GM10847 (cell line): ENCODE measurements around the gene AKR1D1.

Source experiments
- POLR2A ChIP-seq: IDR thresholded peaks from 2 replicates; pipeline ENCODE4 v1.6.1; 2011; ENCODE audit not compliant: insufficient read length; ENCODE audit errors: extremely low read depth

AKR1D1 gene, protein sequence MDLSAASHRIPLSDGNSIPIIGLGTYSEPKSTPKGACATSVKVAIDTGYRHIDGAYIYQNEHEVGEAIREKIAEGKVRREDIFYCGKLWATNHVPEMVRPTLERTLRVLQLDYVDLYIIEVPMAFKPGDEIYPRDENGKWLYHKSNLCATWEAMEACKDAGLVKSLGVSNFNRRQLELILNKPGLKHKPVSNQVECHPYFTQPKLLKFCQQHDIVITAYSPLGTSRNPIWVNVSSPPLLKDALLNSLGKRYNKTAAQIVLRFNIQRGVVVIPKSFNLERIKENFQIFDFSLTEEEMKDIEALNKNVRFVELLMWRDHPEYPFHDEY

DNA sequence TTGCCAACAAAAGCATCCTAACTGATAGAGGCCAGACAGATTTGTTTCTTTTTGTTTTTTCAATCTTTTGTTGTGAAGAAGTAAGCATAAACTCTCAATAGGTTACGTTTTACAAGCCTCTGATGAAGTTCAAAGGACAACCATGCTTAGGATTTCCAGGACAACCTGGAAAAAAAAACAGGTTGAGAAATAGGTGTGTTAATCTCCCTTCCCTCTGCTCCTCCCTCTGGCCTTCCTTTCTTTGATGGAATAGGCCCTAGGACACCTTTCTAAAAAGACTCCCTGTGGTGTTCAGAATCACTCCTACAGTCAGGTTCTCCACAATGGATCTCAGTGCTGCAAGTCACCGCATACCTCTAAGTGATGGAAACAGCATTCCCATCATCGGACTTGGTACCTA is at the start of gene AKR1D1:
TSS of gene AKR1D1 (plus strand) at position 264 of the 400 bp plus-strand sequence. CDS start at position 324, 60 bp downstream.
- TF ChIP-seq POLR2A = no peak

DNA sequence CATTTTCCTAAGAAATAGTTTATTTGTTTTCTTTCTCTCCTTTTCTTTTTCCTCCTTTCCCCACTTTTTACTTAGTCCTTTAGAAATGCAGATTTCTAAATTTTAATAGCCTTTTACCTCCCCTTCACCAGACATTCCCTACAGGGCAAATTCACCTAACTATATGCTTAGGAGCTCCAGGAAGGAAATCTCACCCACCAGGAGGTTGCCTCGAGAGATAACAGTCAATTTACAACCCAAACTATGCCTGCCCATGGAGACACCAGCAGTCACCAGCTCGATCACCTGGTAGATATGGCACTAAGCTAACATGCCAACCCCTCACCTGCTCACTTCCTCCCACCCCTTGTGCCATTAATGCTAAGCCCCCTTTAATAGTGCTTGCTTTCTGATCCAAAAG is 49.2 kb upstream of the AKR1D1 start:
- TF ChIP-seq POLR2A = no peak

DNA sequence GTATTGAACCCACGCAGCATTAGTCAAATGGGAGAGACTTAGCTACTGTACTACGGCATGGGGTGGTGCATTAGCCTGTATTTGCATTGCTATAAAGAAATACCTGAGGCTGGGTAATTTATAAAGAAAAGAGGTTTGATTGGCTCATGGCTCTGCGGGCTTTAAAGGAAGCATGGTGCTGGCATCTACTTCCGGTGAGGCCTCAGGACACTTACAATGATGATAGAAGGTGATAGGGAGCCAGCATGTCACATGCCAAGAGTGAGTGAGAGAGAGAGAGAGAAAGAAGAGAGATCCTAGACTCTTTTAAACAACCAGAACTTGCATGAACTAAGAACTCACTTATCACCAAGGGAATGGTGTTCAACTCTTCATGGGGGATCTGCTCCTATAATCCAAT is 47.1 kb upstream of the AKR1D1 start:
- no peak for TF ChIP-seq POLR2A

DNA sequence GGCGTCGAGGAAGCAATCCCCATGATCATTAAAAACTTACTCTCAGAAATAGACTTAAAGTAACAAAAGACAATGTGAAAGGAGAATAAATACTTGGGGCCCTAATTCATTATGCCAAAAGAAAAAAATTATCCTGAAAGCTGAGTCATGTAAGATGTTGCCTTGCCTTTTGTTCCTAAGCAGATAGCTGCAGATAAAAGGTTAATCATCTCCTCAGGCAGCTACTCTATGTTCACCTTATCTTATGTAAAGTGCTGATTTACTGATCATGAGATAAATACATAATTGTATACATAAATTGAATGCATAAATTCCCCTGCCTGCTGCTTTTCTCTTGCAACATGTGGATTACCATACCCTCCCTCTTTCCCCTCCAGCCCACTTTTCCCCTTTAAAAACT is 46.3 kb upstream of the AKR1D1 start:
- TF ChIP-seq POLR2A = no peak

DNA sequence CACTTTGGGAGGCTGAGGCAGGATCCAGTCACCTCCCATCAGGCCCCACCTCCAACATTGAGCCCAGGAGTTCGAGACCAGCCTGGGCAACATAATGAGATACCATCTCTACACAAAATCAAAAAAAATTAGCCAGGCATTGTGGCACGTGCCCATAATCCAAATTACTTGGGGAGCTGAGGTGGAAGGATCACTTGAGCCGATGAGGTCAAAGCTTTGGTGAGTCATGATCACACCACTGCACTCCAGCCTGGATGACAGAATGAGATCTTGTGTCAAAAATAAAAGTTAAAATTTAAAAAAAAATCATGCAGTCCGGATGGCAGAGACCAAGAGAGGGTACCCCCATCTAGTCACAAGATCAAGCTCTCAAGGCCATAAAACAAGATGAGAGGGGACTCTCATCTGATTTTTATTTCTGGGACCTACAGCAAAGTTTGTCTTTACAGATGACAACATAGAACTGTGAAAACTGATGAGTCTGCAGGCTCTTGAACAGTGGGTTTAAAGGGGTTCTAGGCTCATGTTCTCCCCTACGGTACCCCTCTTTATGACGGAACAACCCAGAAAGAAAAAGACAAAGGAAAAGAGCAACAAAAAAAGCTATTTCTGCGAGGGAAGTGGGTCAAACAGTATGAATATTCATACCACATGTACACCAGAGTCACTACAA is 45.4 kb upstream of the AKR1D1 start:
- no peak for TF ChIP-seq POLR2A

DNA sequence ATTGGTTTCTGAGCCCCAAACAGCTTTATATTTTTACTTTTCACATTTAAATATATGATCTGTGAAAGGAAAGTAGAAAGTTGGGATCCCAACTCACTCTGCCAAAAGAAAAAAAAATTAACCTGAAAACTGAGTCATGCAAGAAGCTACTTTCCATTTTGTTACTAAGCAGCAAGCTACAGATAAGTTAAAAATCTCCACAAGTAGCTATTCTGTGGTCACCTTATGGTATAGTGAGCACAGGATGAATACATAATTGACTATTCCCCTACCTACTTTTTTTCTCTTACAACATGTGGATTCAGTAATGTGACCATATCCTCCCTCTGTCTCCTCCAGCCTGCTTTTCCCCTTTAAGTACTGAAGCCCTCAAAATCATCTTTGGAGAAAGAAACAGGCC is 44.1 kb upstream of the AKR1D1 start:
- no peak for TF ChIP-seq POLR2A

DNA sequence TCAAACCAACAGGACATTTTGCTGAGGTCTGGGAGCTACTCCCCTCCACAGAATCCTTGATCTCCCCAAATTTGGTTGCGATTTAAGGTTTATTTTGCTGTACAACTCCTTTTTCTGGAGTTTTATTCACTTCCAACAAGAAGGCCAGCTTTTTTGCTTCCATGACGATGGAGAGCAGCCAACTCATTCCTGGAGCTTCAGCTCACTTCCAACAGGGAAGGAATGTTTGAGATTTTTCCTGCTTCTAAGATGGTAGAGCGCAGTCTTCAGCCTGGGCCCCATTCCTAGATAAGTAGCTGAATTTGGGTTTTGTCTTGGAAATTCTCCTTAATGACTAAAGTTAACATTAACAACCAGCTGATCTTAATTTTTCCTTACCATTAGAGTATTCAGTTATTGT is 43.5 kb upstream of the AKR1D1 start:
- TF ChIP-seq POLR2A = no peak

DNA sequence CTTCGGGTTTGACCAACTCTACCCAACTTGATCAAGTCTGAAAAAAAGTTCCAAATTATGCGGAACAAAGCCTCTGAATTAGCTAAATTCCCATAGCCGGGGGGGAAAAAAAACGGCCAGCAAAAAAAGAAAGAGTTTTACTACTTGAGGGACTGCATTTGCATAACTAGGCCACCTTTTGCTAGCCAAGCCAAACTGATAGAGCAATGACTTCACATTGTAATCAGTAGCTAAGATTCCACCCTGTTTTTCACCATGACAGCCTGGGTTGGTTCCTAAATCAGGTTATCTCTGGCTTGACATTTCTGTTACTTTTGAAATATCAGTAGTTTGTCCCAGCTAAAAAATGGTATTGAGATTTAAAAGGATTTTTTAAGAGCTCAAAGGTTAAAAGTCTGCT is 43.0 kb upstream of the AKR1D1 start:
- TF ChIP-seq POLR2A = no peak

DNA sequence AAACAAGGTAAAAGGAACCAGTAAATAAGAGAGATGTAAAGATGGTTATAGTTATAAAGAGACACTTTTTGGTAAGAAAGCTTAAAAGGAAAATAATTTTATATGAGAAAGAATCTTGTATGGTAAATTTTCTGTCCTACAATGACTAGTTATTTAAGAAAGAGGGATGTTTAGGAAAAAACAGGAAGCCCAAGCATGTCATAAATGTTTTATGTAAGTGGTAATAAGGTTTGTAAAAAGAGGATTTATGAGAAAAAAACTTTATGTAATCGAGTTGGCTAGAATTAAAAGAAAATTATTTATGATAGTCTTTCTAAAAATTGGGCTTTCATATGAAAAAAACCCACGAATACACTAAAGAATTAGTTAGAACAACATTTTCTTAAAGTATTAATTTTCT is 40.1 kb upstream of the AKR1D1 start:
- TF ChIP-seq POLR2A = no peak

DNA sequence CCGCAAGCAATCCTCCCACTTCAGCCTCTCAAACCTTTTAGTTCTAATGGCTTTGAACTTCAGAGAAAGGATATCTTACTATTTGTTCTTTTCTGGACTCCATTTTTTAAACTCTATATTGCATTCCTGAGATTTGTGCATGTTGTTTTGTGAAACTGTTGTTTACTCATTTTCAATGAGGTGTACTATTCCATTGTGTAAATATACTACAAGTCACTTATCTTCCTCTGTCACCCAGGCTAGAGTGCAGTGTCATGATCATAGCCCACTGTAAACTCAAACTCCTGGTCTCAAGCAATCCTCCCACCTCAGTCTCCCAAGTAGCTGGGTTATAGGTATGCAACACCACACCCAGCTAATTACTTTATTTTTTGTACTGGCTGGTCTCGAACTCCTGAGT is 31.4 kb upstream of the AKR1D1 start:
- no peak for TF ChIP-seq POLR2A

DNA sequence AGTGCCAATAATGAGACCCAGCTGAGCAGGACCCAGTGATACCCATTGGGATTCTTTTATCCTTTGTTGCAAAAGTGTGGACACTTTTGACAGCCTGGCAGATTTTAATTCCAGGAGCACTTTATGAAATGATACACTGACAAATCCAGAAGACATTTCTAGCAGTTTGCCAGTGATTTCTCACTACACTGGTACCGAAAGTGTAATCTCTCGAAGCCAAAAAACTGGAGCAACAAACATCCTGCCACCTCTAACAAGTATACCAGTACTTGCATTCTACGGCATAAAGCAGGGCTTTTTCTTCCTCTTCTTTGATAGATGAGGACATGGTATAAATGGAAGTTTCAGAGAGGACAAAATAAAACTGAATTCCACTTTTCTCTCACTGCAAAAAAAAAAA is 28.4 kb upstream of the AKR1D1 start:
- TF ChIP-seq POLR2A = no peak

DNA sequence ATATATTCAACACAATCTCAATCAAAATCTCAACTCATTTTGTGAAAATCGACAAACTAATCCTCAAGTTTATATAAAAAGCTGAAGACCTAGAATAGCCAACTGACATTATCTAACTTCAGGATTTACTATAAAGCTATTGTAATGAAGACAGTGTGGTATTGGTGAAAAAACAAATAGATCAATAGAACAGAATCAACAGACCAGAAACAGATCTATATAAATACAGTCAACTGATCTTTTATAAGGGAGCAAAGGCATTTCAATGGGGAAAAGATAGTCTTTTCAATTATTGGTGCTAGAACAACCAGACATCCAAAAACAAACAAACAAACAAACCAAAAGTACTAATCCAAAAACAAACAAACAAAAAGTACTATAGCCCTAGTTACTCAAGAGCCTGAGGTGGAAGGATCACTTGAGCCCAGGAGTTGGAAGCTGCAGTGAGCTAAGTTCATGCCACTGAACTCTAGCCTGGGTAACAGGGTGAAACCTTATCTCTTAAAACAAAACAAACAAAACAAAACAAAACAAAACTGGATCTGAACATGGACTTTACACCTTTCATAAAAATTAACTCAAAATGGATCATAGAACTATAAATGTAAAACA is 26.6 kb upstream of the AKR1D1 start:
- no peak for TF ChIP-seq POLR2A

DNA sequence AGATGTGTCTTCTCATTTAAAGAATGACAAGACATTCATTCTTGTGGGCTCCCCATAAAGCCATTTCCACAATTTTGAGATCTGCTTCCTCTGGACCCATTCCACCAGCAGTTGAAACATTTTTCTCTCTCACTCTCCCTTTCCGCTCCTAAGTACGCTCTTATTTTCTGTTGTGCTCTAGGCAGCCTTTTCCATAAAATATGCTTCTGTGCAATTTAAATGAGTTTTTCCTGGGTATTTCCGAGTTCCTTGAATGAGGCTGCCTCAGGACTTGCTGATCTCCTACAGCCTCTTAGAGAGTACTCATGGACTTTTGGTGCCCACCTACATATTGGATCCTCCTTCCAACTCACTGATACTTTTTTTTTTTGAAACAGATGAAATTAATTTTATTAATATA is 23.6 kb upstream of the AKR1D1 start:
- TF ChIP-seq POLR2A = no peak

DNA sequence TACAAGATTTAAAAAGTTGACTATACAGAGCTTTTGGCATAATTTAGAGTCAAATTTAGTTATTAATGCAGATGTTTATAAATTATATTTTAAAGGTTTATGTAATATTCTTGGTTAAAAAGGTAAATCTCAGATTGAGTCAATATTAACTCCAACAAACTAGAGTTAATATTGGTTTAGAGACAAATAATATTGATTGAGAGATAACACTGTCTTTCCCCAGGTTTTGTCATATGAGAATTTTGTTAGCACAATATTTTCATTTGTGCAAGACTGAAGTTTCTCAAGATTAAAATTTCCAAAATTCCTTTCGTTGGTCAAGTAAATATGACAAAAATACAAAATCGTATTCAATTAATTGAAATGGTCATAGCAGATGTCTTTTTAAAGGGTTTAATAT is 12.9 kb upstream of the AKR1D1 start:
- no peak for TF ChIP-seq POLR2A

DNA sequence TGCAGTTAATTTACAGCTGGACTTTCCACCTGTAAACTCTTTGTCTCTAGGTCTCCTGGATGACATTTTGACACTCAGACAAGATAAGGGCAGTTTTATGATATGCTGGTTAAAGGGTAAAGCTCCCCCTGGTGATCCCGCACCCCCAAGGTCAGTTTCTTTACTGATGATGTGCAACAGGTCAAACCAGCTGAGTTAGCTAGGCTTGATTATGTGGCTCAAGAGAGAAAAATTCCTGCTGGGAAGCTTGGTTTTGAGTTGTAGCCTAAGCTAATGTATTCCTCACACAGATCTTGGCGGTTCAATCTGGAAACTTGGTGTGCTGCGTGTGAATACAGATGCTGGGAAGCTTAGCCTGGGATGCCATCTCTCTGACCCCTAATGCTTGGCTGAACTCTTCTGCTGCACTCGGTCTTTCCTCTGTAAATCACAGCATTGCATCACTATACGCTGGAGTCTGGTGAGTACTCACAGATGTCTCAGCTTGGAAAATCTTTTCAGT is 11.4 kb upstream of the AKR1D1 start:
- no peak for TF ChIP-seq POLR2A

DNA sequence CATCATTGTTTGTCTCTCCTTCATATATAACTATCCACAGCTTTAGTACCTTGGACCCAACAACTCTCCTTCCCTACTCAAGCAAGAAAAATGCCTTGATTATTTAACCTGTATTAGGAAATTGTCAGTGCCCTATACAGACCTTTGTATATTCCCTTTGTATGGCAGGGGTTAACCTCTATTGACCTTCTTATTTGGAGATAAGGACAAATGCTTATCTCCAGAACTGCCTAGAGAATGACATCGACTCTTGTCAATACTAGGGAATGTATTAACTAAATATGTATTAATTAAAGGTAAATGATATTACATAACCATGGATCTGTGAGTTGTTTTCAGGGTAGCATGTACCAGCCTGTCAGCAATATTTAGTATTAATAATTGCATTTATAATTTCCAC is 10.4 kb upstream of the AKR1D1 start:
- no peak for TF ChIP-seq POLR2A
